Cardiac fibroblast (primary cell): Measurements from ENCODE around the gene CAMTA1.

Experiments used
- DNase-seq, 2 donors: peaks; one replicate each; pipeline versions ENCODE4 v3.0.0 to v3.0.0-alpha.2; 2010; ENCODE audit warnings: low read depth in 2 of 2
- H3K4me3 ChIP-seq, 2 donors: replicated peaks in 1 of 2; 1 replicate in 1 of 2; 2 replicates in 1 of 2; pipeline ENCODE4 v1.5.1; 2011; ENCODE audit warnings: low read depth in 2 of 2, low read length in 2 of 2, mild to moderate bottlenecking in 2 of 2, moderate library complexity in 1 of 2
- CTCF ChIP-seq: IDR thresholded peaks from one replicate; pipeline ENCODE4 v1.5.1; 2011; ENCODE audit warnings: low read depth, mild to moderate bottlenecking, low read length, inconsistent platforms

Gene CAMTA1

GRCh38 chr1:6951536-6951935 lies 166.3 kb downstream of the CAMTA1 start:
- DNase-seq: no peak
- no peak overlapping the region for H3K4me3 ChIP-seq
- no peak for TF ChIP-seq CTCF

GRCh38 chr1:6953216-6953615 lies 168.0 kb downstream of the CAMTA1 start:
- no peak overlapping the region for H3K4me3 ChIP-seq
- DNase-seq: no peak
- TF ChIP-seq CTCF: no peak

GRCh38 chr1:6953907-6954364 lies 168.7 kb downstream of the CAMTA1 start:
- TF ChIP-seq CTCF: no peak
- DNase-seq: no peak
- H3K4me3 ChIP-seq: no peak overlapping the region

- no peak overlapping the region for H3K4me3 ChIP-seq
- no peak for DNase-seq
- TF ChIP-seq CTCF: no peak
Measured at GRCh38 chr1:6954591-6954990, 169.3 kb downstream of the CAMTA1 start.

- H3K4me3 ChIP-seq: no peak overlapping the region
- DNase-seq: no peak
- TF ChIP-seq CTCF: no peak
Measured at GRCh38 chr1:6955357-6956094, 170.3 kb downstream of the CAMTA1 start.

- DNase-seq: no peak
Measured at GRCh38 chr1:6956488-6957159, 171.4 kb downstream of the CAMTA1 start.

More at GRCh38 chr1:6956488-6957159, 171.4 kb downstream of the CAMTA1 start:
- TF ChIP-seq CTCF: no peak
- no peak overlapping the region for H3K4me3 ChIP-seq
